Cardiac muscle cell (in vitro differentiated cells and primary cell): ENCODE measurements around the gene NIPBL. TPM values are rescaled to one million over a fixed set of nuclear protein-coding genes. Genes with fewer than 3 reads are reported as not detected.

Source experiments
- DNase-seq, 2 donors: peaks; one replicate each; pipeline versions ENCODE4 v3.0.0 to v3.0.0-alpha.2; 2010 to 2017; ENCODE audit warnings: low read depth in 1 of 2, low spot score in 1 of 2
- H3K27ac ChIP-seq: fragments of 200-600 bp; sonication (generic); 2 replicates; pipeline ENCODE4 v1.5.1; 2016
- H3K27me3 ChIP-seq: fragments of 200-600 bp; sonication (generic); 2 replicates; pipeline ENCODE4 v1.6.0; 2016; ENCODE audit warnings: control low read depth
- H3K36me3 ChIP-seq: fragments of 200-600 bp; sonication (generic); 2 replicates; pipeline ENCODE4 v1.5.1; 2016; ENCODE audit warnings: control low read depth
- H3K4me1 ChIP-seq: fragments of 200-600 bp; sonication (generic); 2 replicates; pipeline ENCODE4 v1.8.1; 2017; ENCODE audit warnings: low read depth, mild to moderate bottlenecking, mixed run types
- H3K4me3 ChIP-seq: fragments of 200-600 bp; sonication (generic); 2 replicates; pipeline ENCODE4 v1.5.1; 2016; ENCODE audit warnings: mild to moderate bottlenecking
- H3K9me3 ChIP-seq: fragments of 200-600 bp; sonication (generic); 2 replicates; pipeline ENCODE4 v1.5.1; 2017; ENCODE audit warnings: low read depth, mild to moderate bottlenecking, control low read depth
- polyA plus RNA-seq: library from polyadenylated mRNA; unstranded; fragments of >200 nt; fragmentation: Nextera tagmentation; extraction: Ambion mirVana; gene quantifications from 2 replicates; pipeline ENCODE4 v1.2.1, GENCODE V29; 2016
- total RNA-seq: library from RNA; depleted of rRNA; stranded (reverse); fragments of >200 nt; gene quantifications from 2 replicates; pipeline ENCODE4 v1.2.3, GENCODE V29; 2016
- TF ChIP-seq, protein P1 (sequence below): IDR thresholded peaks from 2 replicates; pipeline ENCODE4 v1.5.1; 2012; ENCODE audit warnings: low read depth, mild to moderate bottlenecking, low read length

The NIPBL gene
- total and polyA plus RNA-seq, 2 experiments from 2014 or later: 19.1 to 43.9 TPM

DNA sequence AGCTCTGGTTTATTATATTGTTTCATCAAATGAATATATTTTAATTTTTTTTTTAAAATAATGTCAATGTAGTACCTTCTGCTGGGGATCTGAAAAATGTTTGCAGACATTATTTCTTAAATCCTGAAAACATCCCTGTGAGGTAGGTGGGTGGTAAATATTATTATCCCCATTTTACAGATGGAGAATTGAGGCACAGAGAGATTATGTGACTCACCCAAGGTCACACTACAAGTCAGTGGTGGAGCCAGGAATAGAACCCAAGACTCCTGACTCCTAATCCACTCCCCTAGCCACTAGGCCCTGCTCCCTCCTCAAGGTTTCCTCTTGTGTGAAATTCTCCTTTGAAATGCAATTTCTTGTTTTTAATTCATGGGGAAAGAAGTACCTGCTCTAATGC is 171.4 kb downstream of the NIPBL start:
- no peaks in the 10 kb centered on the region for H3K27me3 ChIP-seq
- H3K4me3 ChIP-seq: no peak overlapping the region
- no peaks in the 10 kb centered on the region for H3K9me3 ChIP-seq
- no peak for DNase-seq
- H3K4me1 ChIP-seq: no peaks in the 10 kb centered on the region
- H3K27ac ChIP-seq: no peak overlapping the region
- TF ChIP-seq, protein P1, sequence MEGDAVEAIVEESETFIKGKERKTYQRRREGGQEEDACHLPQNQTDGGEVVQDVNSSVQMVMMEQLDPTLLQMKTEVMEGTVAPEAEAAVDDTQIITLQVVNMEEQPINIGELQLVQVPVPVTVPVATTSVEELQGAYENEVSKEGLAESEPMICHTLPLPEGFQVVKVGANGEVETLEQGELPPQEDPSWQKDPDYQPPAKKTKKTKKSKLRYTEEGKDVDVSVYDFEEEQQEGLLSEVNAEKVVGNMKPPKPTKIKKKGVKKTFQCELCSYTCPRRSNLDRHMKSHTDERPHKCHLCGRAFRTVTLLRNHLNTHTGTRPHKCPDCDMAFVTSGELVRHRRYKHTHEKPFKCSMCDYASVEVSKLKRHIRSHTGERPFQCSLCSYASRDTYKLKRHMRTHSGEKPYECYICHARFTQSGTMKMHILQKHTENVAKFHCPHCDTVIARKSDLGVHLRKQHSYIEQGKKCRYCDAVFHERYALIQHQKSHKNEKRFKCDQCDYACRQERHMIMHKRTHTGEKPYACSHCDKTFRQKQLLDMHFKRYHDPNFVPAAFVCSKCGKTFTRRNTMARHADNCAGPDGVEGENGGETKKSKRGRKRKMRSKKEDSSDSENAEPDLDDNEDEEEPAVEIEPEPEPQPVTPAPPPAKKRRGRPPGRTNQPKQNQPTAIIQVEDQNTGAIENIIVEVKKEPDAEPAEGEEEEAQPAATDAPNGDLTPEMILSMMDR: no peak
- peaks cover 82% of the 10 kb centered on the region for H3K36me3 ChIP-seq

DNA sequence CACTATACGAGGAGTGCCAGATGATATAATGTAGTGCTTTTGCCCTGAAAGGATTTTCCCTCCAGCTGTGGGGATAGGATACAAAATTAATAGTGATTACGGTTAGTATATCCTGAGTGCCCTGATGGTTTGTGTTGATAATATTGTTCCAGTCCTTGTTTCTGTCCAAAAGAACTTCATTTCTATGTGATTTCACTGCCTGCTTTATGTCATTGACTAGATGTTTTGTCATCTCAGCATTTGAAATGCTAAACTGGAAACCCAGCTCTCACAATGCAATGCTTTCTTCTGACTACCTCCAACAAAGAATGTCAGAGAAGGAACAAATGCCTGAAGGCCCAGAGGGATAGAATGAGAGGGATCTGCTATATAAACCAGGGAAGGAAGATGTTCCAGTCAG is 177.8 kb downstream of the NIPBL start:
- Histone ChIP-seq H3K36me3 (peaks cover 78% of the 10 kb centered on the region), H3K4me1 (no peaks in the 10 kb centered on the region), H3K9me3 (no peaks in the 10 kb centered on the region), H3K27ac (no peak overlapping the region), H3K27me3 (no peaks in the 10 kb centered on the region), H3K4me3 (no peak overlapping the region)
- no peak for DNase-seq
- TF ChIP-seq, protein P1: no peak

DNA sequence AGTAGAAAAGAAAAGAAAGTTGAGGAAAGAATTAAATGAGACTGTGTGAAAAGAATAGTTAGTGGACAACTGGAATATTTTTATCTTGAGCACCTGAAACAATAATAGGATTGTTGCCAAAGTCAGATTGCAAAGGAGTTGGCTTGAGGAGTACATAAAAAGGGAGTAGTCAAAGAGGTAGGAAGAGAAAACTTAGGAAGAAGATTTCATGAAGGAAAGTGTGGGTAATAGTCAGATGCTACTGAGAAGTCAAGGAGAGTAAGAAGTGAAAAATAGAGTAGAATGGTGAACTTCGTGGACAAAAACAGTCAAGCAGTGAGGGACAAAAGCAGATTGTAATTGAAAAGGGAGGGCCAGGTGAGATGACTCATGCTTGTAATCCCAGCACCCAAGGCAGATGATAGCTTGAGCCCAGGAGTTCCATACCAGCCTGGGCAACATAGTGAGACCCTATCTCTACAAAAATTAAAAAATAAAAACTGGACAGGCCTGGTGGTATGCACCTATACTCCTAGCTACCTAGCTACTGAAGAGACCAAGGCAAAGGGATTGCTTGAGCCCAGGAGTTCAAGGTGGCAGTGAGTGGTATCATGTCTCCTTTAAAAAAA is 178.9 kb downstream of the NIPBL start:
- no peak overlapping the region for H3K4me3 ChIP-seq
- DNase-seq: no peak
- no peaks in the 10 kb centered on the region for H3K4me1 ChIP-seq
- no peak overlapping the region for H3K27ac ChIP-seq
- TF ChIP-seq, protein P1: no peak
- no peaks in the 10 kb centered on the region for H3K27me3 ChIP-seq
- no peaks in the 10 kb centered on the region for H3K9me3 ChIP-seq
- H3K36me3 ChIP-seq: peaks cover 79% of the 10 kb centered on the region

DNA sequence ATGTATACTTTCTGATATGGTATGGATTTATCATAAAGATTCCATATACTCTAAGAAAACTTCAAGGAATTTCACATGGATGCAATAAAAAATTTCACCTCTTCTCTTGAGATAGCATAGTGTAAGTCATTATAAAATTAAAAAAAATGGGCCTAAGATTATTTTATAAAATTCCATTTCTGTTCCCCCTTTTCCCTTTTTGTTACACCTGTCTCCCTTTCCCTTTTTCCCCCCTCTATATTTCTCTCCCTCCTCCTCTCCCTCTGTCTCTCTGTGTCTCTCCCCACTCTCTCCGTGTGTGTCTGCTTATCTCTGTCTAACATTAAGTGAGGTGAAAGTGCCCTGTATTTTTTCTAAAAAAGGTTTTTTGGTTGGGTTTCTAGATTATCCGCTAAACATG is 180.2 kb downstream of the NIPBL start:
- TF ChIP-seq, protein P1: no peak
- Histone ChIP-seq H3K4me3 (no peak overlapping the region), H3K36me3 (peaks cover 77% of the 10 kb centered on the region), H3K9me3 (no peaks in the 10 kb centered on the region), H3K27ac (no peak overlapping the region), H3K4me1 (no peaks in the 10 kb centered on the region), H3K27me3 (no peaks in the 10 kb centered on the region)
- no peak for DNase-seq

DNA sequence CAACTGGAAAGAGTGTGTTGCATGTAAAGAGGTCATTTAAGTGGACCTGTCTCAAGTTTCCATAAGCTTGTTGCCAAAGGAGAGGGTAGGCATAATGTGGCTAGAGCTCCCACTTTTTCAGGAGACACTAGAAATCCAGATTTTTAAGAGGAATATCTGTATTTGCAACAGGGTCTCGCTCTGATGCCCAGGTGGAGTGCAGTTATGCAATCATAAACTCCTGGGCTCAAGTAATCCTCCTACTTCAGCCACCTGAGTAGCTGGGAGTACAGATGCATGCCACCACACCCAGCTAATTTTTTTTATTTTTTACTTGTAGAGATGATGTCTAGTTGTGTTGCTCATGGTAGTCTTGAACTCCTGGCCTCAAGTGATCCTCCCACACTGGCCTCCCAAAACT is 183.5 kb downstream of the NIPBL start:
- Histone ChIP-seq H3K27me3 (no peaks in the 10 kb centered on the region), H3K27ac (no peak overlapping the region), H3K4me3 (no peak overlapping the region), H3K4me1 (no peaks in the 10 kb centered on the region), H3K36me3 (peaks cover 76% of the 10 kb centered on the region), H3K9me3 (no peaks in the 10 kb centered on the region)
- DNase-seq: no peak
- TF ChIP-seq, protein P1: no peak

DNA sequence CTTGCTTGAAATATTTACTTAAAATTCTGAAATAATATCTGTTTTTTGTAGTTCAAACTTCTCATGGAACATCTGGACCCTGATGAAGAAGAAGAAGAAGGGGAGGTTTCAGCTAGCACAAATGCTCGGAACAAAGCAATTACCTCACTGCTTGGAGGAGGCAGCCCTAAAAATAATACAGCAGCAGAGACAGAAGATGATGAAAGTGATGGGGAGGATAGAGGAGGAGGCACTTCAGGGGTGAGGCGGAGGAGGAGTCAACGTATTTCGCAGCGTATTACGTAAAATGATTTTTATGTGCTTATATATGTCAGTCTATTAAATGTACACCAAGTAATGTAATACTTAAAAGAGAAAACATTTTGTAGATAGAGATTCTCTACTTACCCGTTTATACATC is 187.2 kb downstream of the NIPBL start:
- Histone ChIP-seq H3K36me3 (peaks cover 56% of the 10 kb centered on the region), H3K27ac (no peak overlapping the region), H3K27me3 (no peaks in the 10 kb centered on the region), H3K4me3 (no peak overlapping the region), H3K4me1 (no peaks in the 10 kb centered on the region), H3K9me3 (no peaks in the 10 kb centered on the region)
- DNase-seq: no peak
- TF ChIP-seq, protein P1: no peak
